ENCODE measurements around the gene RAB41.

The RAB41 gene

DNA sequence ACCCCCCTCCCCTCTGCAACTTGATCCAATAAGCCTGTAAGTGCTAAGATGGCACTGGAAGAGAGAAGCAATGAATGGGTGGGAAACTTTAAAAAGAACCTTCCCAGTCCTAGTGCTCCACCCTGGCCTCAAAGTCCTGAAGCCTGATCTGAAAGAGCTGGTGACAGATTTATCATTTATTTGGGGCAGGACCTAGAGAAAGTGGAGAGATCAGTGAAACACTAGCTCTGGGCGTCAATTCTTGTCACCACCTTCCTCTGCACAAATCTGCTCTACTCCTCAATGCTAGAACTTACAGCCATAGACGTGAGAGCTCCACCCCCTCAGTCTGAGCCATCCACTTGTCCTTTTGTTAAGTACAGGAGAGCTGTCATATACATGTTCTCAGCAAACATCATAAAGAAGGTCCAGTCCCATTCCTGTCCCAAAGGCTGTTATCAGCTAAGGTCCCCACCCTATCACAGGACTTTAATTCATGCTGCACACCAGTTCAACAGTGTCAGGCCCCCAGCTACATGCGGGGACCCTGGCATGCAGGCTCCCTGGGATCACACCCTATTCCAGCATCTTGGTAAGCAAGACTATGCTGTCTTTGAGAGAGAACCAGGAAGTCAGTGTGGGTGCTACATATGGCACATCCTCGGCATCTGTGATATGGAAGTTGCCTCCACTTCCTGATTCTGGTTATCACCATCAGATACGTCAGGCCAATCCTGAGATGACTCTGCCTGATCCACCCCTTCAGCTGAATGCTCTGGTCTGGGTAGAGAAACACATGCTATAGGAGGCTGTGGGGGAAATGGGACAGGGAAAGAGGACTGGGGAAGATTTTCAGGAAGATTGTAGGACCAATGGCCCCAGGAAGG, 24.3 kb upstream of the RAB41 start:
- H3K27me3 ChIP-seq (ENCODE audit: insufficient read depth, poor library complexity, severe bottlenecking) = no peaks in the 10 kb centered on the region
- H3K4me3 ChIP-seq (replicated peaks; ENCODE audit: insufficient read depth, low read length) = no peak overlapping the region
- TF ChIP-seq SPI1 (IDR thresholded peaks at IDR 0.05; ENCODE audit: borderline replicate concordance, low read depth) = peak; percentile 19; the same call in 1 of the 2 replicates
- TF ChIP-seq, protein P1, sequence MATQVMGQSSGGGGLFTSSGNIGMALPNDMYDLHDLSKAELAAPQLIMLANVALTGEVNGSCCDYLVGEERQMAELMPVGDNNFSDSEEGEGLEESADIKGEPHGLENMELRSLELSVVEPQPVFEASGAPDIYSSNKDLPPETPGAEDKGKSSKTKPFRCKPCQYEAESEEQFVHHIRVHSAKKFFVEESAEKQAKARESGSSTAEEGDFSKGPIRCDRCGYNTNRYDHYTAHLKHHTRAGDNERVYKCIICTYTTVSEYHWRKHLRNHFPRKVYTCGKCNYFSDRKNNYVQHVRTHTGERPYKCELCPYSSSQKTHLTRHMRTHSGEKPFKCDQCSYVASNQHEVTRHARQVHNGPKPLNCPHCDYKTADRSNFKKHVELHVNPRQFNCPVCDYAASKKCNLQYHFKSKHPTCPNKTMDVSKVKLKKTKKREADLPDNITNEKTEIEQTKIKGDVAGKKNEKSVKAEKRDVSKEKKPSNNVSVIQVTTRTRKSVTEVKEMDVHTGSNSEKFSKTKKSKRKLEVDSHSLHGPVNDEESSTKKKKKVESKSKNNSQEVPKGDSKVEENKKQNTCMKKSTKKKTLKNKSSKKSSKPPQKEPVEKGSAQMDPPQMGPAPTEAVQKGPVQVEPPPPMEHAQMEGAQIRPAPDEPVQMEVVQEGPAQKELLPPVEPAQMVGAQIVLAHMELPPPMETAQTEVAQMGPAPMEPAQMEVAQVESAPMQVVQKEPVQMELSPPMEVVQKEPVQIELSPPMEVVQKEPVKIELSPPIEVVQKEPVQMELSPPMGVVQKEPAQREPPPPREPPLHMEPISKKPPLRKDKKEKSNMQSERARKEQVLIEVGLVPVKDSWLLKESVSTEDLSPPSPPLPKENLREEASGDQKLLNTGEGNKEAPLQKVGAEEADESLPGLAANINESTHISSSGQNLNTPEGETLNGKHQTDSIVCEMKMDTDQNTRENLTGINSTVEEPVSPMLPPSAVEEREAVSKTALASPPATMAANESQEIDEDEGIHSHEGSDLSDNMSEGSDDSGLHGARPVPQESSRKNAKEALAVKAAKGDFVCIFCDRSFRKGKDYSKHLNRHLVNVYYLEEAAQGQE (IDR thresholded peaks at IDR 0.05; ENCODE audit: insufficient replicate concordance, low read depth) = no peak
- no peak for DNase-seq (ENCODE audit: low read depth in 1 of 2, low spot score in 1 of 2)
- H3K27ac ChIP-seq (replicated peaks) = no peak overlapping the region

DNA sequence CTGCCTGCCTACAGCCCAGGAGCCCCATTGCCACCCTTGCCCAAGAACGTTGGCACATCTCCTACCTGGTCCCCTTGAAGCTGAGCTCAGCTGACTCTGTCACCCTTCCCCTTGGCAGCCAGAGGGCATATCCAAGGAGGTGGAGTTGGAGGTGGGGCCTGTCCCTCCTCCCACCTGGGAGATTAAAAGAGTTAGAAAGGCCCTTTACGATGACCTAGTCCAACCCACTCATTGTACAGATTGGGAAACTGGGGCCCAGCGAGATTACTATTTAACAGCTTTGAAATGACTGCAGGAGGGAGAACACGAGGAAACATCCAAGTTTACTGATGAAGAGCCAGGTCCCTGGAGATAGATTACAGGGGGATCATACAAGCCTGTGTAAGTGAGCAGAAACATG, 21.9 kb upstream of the RAB41 start, which contains the start of gene P2RY4:
Gene P2RY4 (minus strand): TSS at position 101 of the 400 bp plus-strand sequence. CDS start 580 bp downstream, outside the sequence.
- DNase-seq (ENCODE audit: low read depth in 1 of 2, low spot score in 1 of 2) = no peak
- no peak within 1 kb of the TSS for H3K27ac ChIP-seq (replicated peaks)
- no peaks in the 10 kb centered on the region for H3K27me3 ChIP-seq (ENCODE audit: insufficient read depth, poor library complexity, severe bottlenecking)
- H3K4me3 ChIP-seq (replicated peaks; ENCODE audit: insufficient read depth, low read length) = no peak within 1 kb of the TSS
- TF ChIP-seq, protein P1 (IDR thresholded peaks at IDR 0.05; ENCODE audit: insufficient replicate concordance, low read depth) = no peak
- TF ChIP-seq SPI1 (IDR thresholded peaks at IDR 0.05; ENCODE audit: borderline replicate concordance, low read depth) (no peak), GABPA (IDR thresholded peaks at IDR 0.05; ENCODE audit: low read depth) (no peak), POLR2AphosphoS5 (IDR thresholded peaks at IDR 0.05; ENCODE audit: low read depth) (no peak)
- TF ChIP-seq, protein P2, sequence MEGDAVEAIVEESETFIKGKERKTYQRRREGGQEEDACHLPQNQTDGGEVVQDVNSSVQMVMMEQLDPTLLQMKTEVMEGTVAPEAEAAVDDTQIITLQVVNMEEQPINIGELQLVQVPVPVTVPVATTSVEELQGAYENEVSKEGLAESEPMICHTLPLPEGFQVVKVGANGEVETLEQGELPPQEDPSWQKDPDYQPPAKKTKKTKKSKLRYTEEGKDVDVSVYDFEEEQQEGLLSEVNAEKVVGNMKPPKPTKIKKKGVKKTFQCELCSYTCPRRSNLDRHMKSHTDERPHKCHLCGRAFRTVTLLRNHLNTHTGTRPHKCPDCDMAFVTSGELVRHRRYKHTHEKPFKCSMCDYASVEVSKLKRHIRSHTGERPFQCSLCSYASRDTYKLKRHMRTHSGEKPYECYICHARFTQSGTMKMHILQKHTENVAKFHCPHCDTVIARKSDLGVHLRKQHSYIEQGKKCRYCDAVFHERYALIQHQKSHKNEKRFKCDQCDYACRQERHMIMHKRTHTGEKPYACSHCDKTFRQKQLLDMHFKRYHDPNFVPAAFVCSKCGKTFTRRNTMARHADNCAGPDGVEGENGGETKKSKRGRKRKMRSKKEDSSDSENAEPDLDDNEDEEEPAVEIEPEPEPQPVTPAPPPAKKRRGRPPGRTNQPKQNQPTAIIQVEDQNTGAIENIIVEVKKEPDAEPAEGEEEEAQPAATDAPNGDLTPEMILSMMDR (IDR thresholded peaks at IDR 0.05; ENCODE audit: insufficient read depth, low read length) = no peak

DNA sequence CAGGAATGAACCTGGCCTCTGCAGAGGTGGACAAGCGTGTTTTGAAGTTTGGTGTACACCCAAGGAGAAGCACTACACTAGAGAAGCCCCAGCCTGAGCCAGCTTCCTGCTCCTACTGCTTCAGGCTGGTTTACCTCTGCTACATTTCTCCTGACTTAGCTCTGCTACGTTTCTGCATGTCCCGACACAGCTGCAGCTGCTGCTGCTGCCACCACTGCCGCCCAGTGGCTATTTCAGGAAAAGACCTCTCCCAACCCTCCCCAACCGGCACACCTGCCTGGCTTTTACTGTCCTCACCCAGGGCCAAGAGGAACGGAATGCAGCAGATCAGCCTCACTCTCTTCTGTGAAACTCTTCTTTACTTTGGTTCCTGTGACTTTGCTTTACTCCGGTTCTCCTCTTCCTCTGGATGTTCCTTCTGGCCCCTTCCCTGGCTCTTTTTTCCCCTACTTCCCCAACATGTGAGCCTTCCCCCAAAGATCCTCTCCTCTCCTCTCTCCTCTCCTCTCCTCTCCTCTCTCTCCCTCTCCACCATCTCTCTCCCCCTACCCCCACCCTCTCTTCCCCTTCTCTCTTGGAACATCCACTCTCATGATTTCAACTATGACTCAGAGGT, 18.9 kb upstream of the RAB41 start:
- TF ChIP-seq, protein P2 (IDR thresholded peaks at IDR 0.05; ENCODE audit: insufficient read depth, low read length) = peak; percentile 23
- no peak for TF ChIP-seq SPI1 (IDR thresholded peaks at IDR 0.05; ENCODE audit: borderline replicate concordance, low read depth)
- no peak for TF ChIP-seq GABPA (IDR thresholded peaks at IDR 0.05; ENCODE audit: low read depth)
- TF ChIP-seq, protein P1 (IDR thresholded peaks at IDR 0.05; ENCODE audit: insufficient replicate concordance, low read depth) = no peak
- DNase-seq (ENCODE audit: low read depth in 1 of 2, low spot score in 1 of 2) = peak in 1 of 2 experiments; percentile 30
- H3K4me3 ChIP-seq (replicated peaks; ENCODE audit: insufficient read depth, low read length) = no peak overlapping the region
- H3K27me3 ChIP-seq (ENCODE audit: insufficient read depth, poor library complexity, severe bottlenecking) = no peaks in the 10 kb centered on the region
- H3K27ac ChIP-seq (replicated peaks) = no peak overlapping the region

Data from HL-60 (cell line).